Head of caudate nucleus (tissue), 42 donors: ENCODE data around the gene DUSP22.
A peak's percentile ranks its signal among the peaks of the same experiment; 100 is the strongest.
"Not testable (repeated sequence)": the region's sequence is repeated elsewhere in the genome, so short reads cannot be mapped to it uniquely, and the experiment has no call there.

ENCODE experiments used
- DNase-seq, 42 donors: peaks; one replicate each; pipeline versions ENCODE4 v3.0.0 to v3.0.0-alpha.2; 2020 to 2021; ENCODE audit warnings: mixed read lengths in 7 of 42
- intact Hi-C: fragments of 100-400 bp; cut with DNase I; formaldehyde crosslinking; loops from one replicate; pipeline ENCODE4 v1.15.0; 2022

DUSP22 gene

DNA sequence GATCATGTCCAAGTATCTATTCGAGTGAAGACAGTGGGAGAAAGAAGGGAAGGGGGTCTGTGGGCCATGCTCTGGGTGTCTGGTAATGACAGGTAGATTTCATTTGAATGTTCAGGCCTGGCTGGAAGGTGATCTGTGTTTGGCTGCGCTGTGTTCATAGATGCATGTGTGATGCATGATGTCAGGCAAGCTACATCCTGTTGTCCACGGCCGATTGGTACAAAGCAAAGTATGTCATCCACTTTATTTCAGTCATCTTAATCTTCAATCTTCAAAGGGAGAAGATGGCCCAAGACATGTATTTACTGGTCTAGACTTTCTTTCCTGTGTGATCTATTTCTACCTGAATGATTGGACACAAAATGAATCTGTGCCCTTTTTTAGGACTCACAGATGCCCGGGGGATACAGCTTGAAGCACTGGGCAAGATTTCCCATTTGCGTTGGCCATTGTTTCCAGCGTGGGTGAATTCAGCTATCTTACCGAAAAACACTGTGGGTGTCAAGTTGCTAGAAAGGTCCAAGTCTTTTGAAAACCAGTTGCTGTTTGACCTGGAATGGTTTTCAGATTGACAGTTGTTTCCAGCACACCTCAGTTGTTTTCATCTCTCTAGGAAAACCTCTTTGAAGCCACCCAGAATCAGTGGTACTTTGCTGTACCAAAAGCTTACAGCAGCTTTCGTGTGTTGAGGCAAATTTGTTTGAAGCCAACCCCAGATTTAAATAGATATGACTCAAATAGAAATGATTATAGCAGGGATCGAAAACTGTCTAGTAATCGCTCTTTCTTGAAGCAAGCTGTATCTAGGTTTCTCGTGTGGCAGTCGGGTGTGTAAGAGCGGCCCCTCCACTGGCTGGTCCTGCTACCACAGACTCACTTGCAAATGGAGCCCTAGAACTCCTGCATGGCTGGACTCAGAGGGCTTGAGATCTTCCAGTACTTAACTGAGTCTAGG lies 27.2 kb downstream of the DUSP22 start:
- DNase-seq: peak in 2 of 42 donors; percentile 1 to 8
- intact Hi-C loops: no loop called here

DNA sequence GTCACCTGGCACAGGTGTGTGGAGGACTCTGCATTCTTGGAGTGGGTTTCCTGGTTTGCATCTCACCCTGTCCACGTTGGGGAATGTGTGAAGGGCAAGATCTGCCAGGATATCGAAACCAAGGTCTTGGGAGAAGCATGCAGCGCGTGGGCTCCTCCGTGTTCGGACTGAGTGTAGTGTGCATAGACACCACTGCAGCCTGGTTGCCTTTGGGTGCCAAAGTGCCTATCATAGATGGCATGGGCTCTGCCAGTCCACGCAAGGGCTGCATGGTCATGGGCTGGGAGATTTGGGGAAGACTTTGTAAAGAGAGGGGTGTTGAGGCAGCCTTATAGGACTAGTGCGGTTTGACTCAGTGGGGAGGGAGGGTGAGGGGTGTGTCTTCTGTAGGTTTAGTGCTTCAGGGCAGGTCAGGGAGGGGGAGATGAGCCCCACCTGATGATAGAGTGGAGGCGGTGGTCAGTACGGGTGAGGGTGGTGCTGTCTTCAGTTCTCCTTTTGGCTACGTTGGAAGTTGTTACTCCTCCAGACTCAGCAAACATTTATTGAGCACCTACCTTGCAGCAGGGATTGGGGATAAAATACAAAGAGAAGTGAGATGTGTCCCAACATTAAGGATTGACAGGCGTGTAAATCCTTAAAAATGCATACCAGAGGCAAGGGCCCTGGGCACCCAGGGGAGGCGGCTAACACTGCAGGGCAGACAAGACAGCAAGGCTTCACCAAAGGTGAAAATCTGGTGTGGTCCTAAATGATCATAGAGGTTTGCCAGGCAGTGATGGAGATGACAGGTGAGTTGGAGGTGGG lies 28.3 kb downstream of the DUSP22 start:
- intact Hi-C loops: no loop called here
- DNase-seq: peak in 1 of 42 donors; percentile 13

DNA sequence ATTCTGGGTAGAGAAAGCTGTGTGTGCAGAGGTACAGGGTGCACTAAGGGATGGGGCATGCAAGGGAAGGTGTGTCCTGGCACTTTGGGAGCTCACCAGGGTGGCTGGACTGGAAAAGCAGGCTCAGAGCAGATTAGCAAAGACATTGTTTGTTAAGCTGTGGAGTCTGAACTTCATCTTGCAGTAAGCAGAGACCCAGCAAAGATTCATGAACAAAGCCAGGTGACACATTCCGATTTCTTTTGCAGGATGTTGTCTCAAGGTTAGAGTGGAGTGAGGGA lies 28.8 kb downstream of the DUSP22 start:
- intact Hi-C loops: no loop called here
- DNase-seq: no peak

DNA sequence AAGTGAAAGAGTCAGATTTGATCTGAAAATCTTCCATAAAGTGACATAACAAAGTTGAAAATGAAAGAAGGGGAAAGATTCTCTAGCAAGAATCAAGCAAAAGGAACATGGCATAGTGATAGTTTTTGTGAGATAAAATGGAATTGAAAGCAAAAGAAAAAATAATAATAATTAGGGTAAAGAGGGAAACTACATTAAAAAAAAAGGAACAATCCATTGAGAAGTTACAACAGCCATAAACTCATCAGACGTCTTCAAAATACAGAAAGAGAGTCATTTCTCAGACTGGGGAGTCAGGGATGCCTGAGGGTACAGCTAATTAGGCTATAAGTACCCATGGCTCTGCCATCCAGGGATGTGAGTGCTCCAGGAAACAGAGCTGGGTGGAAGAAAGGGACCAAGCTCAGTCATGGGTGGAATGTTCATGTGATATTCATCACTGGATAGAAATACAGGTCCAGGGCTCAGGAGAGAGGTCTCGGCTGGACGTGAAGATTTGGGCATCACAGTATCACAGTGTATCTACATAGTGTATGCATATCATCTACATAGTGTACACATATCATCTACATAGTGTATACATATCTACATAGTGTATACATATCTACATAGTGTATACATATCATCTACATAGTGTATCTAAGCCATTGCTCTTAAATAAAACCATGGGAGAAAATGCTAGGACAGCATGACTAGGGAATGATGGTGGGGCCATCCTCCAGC lies 29.4 kb downstream of the DUSP22 start:
- peak in 1 of 42 donors; percentile 0 for DNase-seq
- intact Hi-C loops: no loop called here

DNA sequence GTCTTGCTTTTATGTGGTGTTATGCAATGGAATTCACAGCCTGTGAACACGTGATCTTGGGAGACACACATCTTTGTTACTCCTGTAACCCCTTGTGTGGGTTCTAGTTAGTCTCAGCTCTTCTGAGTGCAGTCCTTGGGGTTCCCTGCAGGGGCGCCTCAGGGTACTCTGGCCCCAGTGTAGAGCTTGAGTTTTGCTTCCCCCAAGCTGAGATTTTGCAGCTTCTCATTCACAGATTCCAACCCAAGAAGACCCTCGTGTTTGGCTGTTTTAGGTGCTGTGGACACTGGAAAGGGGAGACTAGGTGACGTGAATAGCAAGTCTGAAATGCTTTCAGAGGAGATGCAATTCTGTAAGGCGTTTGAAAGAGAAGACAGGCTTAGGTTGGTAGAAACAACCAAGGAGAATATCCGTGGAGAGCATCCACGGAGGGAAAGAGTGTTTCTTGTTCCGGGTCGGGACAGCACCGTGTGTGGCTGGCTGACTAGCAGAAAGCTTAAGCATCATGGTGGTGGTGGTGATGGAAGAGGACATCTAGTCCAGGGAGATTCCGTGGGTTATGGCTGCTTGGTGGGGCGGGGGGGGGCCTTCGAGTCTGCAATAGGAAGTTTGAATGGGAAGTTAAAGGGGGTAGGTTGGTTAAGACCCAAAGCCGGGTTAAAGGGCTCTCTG lies 30.1 kb downstream of the DUSP22 start:
- DNase-seq: peak in 1 of 42 donors; percentile 4
- intact Hi-C loops: no loop called here

DNA sequence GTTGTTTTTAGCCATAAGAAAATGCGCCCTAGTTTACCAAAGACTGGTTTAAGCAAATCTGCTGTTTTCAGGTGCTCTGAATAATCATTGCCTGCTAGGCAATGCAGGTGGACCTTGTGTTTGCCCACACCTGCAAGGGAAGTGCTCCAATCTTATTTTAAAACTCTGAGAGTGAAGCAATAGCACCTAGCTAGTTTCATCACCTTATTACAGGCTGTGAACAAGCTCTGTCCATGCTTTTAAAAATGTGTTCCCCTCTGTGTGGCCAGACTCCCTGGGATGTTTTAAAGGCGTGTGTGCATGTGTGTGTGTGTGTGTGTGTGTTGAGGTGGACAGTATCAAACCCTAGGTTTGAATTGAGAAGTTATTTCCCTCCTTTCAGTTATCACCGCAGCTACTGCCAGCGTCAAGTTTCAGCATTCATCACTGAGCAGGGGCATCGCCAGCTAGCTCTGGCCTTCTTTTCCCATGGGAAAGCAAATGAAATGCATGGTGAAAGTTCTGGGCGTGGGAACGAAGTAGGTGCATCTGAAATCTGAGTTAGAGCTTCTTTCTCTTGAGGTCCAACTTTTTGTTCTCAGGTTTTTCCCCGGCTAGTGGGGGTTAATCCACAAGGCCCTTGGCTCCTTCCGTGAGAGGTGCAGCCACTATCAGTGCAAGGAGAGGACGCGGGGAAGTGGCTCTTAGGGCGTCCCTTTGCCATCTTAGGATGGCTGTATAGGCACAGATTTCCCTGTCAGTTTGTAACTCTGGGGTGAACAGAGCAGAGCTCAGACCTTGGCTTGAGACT lies 30.8 kb downstream of the DUSP22 start:
- DNase-seq: peak in 1 of 42 donors; percentile 41
- intact Hi-C loops: no loop called here

DNA sequence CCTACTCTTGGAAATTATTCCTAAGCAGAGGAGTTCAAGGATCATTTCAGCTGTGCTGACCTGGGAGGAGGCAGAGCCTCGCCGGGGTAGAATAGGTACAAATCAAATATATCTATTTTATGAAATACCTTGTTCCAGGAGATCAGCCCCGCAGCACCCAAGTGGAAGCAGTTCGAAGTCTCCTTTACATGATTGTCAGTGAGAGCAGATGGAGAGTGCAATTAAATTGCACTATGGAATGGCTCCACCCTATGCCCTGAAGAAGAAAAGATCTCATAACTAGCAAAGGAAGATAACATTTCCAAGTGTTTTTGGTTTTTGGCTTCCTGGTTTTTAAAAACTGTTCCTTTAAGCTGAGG lies 31.4 kb downstream of the DUSP22 start:
- DNase-seq: peak in 1 of 42 donors; percentile 37
- intact Hi-C loops: no loop called here

DNA sequence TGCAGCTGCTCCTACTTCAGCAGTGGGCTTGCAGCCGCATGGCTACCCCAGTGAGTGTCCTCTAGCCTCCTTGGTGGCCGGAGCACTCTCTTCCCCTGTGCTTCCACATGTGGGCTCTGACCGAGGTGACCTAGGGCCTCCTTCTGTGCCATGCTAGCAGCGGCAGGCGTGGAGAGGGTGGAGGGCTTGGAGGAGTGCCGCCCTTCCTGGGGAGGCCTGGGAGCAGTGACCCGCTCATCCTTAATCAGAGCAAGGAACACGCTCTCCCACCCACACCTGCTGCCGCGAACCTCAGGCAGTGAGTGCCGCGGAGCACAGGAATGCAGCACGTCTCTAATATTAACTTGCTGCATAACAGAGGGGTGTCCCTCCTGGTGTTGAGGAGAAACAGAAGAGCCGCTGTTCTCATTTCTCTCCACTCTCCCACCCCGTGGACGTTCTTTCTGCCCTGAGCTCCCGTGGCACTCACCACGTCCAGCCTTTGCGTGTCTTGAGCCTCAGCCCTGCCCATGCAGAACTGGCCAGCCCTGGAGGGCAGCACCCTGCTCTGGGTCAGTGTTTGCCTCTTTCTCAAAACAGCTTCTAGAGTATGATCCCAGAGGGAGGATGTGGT lies 31.9 kb downstream of the DUSP22 start:
- intact Hi-C loops: no loop called here

DNA sequence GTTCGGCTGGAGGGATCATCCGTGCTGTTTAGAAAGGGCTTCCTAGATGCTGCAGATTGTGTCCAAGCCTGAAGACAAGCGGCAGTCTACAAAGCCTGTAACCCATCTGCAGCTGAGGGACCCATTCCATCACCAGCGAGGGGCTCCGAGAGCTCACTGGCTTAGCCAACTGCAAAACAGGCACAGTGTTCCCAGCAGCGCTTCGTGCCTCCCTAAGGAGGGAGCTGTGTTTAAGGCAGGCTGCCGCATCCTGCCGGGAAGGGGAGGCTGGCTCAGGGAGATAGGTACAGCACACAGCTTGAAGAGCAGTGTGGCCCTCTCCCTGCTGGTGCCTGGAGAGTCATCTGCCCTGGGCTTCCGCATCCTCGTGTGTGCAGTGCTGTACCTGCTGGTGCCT lies 32.4 kb downstream of the DUSP22 start:
- intact Hi-C loops: no loop called here

More for the DNA sequence above, 31.9 kb downstream of the DUSP22 start:
- peak in 3 of 42 donors; percentile 35 to 44 (median 42) for DNase-seq

DNA sequence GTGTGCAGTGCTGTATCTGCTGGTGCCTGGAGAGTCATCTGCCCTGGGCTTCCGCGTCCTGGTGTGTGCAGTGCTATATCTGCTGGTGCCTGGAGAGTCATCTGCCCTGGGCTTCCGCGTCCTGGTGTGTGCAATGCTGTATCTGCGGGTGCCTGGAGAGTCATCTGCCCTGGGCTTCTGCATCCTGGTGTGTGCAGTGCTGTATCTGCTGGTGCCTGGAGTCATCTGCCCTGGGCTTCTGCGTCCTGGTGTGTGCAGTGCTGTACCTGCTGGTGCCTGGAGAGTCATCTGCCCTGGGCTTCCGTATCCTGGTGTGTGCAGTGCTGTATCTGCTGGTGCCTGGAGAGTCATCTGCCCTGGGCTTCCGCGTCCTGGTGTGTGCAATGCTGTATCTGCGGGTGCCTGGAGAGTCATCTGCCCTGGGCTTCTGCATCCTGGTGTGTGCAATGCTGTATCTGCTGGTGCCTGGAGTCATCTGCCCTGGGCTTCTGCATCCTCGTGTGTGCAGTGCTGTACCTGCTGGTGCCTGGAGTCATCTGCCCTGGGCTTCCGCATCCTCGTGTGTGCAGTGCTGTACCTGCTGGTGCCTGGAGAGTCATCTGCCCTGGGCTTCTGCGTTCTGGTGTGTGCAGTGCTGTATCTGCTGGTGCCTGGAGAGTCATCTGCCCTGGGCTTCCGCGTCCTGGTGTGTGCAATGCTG lies 33.0 kb downstream of the DUSP22 start:
- peak in 1 of 42 donors; percentile 21 for DNase-seq
- intact Hi-C loops: not testable (repeated sequence)

More for the DNA sequence above, 32.4 kb downstream of the DUSP22 start:
- DNase-seq: peak in 2 of 42 donors; percentile 31 to 45

DNA sequence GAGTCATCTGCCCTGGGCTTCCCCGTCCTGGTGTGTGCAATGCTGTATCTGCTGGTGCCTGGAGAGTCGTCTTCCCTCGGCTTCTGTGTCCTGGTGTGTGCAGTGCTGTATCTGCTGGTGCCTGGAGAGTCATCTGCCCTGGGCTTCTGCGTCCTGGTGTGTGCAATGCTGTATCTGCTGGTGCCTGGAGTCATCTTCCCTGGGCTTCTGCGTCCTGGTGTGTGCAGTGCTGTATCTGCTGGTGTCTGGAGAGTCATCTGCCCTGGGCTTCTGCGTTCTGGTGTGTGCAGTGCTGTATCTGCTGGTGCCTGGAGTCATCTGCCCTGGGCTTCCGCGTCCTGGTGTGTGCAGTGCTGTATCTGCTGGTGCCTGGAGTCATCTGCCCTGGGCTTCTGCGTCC lies 33.8 kb downstream of the DUSP22 start:
- DNase-seq, intact Hi-C loops: not testable (repeated sequence)

DNA sequence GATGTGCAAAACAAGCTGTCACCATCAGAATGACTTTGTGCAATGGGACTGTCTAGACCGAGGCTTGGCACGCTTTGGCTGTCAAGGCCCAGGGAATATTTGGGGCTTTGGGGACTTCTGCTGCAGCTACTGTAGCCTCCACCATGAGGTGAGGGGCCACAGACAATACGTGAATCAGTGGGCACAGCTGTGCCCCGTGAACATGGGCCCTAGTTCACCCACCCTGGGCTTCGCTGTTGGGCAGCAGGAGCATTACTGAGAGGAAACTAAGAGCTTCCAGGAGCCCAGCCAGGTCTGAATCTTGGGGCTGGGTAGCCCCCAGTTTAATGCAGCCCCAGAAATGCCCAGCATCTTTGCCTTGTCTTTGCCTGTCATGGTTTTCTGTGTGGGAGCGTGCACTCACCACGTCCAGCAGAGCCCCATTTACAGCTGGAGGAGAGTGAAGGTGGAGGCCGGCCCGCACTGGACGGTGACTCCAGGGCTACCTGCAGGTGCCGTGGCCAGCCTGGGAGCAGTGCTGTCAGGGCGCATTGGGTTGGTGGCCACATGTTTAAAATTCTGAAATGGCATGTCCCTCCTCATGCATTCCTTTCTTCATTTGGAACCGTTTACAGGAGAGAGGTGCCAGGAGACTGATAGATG lies 34.7 kb downstream of the DUSP22 start:
- intact Hi-C loops: no loop called here
- peak in 2 of 42 donors; percentile 26 to 40 for DNase-seq

DNA sequence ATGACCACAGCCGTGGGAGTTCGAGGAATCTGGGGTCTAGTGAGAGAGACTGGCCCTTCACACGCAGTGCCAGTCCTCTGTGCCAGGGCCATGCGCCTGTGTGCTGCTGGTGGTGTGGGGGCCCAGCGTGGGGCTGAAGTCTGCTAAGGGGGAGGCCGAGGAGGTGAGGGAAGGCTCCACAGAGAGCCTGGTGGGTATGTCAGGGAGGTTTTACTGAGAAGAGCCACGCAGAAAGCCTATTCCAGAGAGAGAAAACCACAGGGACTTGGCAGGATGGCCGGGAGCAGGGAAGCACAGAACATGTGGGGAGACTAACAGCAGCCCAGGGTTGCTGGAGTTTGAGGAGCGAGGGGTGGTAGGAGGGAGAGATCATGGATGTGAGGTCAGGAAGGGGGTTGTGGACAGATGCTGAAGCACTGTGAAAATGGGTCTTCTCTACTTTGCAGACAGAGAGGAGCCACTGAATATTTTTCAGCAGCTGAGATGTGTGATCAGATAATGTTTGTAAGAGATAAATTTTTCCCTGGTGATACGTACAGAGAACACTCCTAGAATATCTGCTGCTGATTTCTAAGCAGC lies 35.3 kb downstream of the DUSP22 start:
- intact Hi-C loops: no loop called here
- DNase-seq: peak in 1 of 42 donors; percentile 43

DNA sequence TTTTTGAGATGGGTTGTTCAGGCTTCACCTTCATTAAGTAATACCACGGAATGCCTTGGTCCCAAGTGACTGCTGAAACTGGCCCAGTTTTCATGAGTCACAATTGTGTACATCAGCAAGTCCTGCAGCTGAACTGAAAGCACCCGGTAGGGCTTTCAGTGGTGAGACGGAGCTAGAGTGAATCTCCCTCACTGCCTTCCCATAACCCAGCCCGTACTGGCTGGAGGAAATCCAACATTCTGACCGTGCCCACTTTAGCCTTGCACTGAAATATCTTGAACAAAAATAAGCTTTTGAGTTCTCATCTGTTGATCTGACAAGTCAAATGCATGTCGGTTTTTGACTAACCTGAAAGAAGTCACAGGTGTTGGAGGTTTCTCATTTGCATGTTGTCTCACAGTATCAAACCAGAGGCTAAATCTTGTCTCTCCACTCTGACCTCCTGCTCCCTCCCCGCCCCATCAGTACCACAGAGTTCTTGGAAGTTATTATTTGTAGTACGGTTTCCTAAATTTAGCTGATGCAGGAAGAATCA lies 35.9 kb downstream of the DUSP22 start:
- intact Hi-C loops: no loop called here
- peak in 2 of 42 donors; percentile 25 to 30 for DNase-seq

DNA sequence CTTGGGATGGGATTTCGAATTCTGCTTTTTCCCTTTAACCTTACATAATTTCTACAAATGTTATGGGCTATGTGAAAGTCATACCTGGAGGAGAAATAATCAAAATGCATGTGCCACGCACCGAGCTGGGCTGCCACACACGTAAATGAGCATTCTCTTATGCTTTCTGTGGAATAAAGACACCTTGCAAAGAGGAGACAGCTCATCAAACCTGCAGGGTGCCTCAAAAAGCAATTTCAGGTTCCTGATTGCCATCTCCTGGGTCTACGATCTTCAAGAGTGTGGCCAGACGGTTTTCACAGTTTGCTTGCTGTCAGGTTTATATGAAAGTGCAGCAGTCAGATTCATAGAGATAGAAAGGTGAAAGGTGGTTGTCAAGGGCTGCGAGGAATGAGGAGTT lies 36.6 kb downstream of the DUSP22 start:
- intact Hi-C loops: no loop called here
- no peak for DNase-seq
